ENCODE measurements around the gene TUBA4A.

TUBA4A gene

DNA sequence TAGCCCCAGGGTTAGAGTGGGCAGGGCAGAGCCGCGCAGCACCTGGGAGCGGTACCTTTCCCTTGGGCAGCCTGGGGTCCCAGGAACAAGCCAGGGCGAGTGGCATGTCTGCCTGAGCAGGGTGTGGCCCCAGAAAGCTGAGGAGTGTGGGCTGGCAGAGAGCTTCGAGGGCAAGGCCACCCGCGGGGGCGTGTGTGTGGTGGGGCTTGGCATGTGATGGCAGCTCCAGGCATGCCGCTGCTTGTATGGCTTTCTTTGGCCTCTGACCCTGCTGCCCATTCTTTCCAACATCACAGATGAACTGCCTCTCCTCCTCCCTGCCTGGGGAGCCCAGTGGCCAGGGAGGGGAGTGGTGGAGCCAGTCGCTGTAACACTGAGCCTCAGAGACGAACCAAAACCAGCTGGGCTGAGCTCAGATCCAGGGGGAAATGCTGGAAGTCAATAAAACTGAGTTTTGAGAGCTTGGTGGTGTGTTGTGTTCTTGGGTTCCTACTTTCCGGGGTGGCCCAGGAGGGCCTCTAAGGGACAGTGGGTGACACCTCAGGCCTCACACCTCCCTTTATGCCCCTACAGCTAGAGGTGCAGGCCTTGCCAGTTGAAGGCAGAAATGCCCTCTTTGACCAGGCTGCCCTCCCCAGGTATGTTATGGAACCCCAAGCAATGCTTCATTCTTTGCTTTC, 32.9 kb upstream of the TUBA4A start:
- no peak for DNase-seq

GRCh38 chr2:219285894-219286425, 32.2 kb upstream of the TUBA4A start:
- no peak for DNase-seq

GRCh38 chr2:219285373-219285735, 31.6 kb upstream of the TUBA4A start:
- no peak for DNase-seq

DNA sequence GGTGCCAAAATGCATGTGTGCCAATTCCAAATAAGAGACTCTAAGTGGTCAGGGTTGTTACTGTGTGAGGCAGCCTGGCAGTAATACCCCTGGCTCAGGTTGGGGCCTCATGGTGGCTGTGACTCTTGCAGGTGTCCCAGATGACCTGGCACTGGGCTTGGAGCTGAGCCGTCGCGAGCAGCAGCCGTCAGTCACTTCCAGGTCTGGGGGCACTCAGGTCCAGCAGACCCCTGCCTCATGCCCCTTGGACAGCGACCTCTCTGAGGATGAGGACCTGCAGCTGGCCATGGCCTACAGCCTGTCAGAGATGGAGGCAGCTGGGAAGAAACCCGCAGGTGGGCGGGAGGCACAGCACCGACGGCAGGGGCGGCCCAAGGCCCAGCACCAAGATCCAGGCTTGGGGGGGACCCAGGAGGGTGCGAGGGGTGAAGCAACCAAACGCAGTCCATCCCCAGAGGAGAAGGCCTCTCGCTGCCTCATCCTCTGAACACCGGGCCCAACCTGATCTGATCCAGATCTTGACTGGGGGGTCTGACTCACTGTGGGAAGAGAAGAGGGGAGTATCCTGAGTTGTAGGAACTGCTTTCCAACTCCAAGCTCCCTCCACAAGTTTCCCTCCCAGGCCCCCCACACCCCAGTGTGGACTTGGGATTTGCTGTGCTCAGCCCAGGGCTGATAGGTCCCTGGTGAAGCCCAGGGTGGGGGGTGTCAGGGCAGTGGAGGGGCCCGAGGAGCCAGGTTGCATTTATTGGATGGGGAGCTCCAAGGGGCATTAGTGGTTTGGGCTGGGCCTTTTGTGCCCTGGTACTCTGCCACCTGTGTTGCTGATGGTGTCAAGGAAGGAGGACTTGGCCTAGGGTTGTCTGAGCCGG, 31.0 kb upstream of the TUBA4A start:
- no peak for DNase-seq

DNA sequence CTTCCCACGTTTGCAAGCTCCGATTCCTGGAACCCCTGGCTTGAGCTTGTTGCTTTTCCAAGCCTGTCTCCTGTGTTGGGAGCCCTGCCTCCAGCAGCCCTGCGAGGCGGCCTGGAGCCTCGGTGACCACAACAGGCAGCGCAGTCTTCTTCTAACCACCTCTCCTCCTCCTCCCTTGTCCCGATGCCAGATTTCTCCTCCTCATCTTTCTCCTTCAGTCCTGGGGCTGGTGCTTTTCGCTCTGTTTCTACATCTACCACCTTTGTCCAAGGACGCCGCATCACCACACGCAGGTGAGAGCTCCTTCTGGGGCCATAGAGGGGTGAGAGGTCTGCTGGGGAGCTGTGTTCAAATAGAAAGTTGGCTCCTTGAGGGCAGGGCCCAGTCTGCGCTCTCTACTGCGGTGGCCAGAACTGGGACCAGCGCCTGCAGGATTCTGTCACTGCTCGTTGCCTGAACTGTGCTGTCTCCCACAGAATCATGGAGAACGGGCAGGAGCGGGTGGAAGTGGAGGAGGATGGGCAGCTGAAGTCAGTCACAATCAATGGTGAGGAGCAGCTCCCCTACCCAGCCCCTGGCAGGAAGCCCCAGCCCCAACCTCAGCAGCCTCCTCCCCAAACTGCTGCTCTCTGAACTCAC, 29.3 kb upstream of the TUBA4A start:
- DNase-seq, result no peak

DNA sequence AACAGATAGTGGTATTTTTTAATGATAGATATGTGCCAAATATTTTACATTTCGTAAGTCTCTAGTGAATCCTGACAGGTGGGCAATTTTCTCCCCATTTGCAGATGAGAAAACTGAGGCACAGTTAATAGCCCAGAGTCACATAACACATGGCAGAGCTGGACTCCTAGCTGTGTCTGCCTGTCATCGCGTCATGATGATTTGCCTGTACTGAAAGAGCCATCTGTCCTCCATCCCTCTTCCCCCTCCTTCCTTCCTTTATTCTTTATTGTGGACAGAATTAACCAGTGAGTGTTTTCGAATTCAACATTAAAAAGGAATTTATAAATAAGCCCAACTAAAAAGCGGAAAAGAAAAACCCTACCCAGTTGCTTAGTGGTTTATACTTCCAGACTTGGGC, 28.7 kb upstream of the TUBA4A start:
- no peak for DNase-seq

GRCh38 chr2:219281588-219281987, 27.9 kb upstream of the TUBA4A start:
- no peak for DNase-seq

GRCh38 chr2:219280651-219281050, 26.9 kb upstream of the TUBA4A start:
- no peak for DNase-seq

GRCh38 chr2:219279916-219280516, 26.3 kb upstream of the TUBA4A start:
- no peak for DNase-seq

- peak; percentile 95 for DNase-seq
Observed at GRCh38 chr2:219279151-219279915, 25.6 kb upstream of the TUBA4A start, which contains the start of gene DNAJB2. TSS of gene DNAJB2 (plus strand) at chr2:219279366. CDS start at chr2:219279834, 468 bp downstream.

DNA sequence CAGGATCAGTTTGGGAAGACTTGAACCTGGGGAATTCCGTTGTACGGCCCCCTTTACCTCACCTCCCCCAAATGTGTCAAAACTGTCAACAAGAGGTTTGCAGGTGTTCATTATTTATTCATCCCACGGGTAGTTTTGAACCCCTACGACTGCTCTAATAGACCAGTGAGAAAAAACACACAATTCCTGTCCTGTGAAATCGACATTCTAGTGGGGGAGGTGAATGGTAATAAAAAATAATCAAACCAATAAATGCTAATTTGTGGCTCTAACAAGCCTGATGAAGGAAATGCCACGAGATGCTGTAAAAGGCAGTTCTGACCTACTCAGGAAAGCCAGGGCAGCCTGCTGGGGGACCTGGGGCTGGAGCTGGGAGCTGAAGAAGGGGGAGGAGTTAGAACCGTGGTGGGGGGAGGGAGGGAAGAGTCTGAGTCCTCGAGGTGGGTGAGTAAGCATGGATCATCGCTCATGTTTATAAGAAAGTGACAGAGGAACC, 25.0 kb upstream of the TUBA4A start:
- no peak for DNase-seq

DNA sequence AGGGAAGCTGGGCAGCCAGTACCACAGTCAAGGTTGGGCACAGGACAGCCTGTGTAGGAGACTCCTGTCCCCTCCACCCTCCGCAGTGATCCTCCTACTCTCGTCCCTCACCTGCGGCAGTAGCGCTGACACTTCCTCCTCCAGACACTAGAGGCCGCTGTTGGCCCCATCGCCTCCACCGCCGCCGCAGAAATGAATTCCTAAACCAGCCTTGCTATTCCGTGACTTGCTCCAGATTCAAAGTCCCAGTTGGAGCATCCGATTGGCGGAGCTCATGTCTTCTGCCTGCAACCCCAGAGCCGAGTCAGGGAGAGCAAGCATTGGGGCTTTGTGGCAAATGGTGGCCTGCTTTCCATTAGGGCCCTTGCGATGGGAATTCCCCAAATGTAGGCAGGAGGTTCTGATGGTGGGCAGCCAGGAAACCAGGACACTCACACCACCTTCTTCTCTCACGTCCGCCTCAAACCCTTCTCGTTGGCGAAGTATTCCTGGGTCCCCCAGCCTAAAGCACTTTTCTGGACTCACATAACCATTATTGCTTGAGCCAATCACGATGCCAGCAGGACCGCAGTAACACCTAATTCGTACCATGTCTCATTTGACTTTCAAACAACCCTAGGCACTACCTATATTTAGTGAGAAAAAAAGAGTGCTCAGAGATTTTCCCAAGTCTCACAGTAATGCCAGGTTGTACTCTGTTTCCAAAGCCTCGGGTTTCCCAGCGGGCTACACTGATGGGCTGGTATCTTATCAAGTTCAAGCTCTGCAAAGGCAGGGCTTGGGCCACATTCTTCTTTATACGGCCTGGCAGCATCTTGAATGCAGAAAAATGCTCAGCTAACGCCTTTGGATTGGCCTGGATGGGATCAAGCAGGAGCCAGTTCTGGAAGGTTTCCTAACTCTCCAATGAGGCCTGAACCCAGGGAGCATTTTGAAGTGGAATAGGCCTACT, 24.3 kb upstream of the TUBA4A start:
- peak; percentile 71 for DNase-seq

- DNase-seq, result no peak
Observed at GRCh38 chr2:219274361-219274921, 20.7 kb upstream of the TUBA4A start.

DNA sequence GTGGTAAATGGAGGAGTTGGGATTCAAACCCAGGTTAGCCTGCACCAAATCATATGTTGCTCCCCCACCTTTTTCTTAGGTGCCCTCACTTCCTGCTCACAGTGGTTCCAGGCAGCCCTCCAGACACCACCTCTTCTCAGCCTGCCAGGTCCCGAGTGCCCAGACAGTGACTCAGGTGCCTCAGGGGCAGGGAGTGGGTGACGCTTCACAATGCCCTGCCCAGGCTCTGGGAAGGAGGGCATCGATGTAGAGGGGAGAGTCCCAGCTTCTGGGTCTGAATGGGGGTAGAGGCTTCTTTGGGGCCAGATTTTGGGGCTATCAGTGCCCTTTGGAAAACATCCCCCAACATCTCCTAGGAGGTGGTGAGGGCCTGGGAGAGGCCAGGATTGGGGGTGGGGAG, 20.2 kb upstream of the TUBA4A start:
- DNase-seq, result no peak

- no peak for DNase-seq
Observed at GRCh38 chr2:219272995-219273394, 19.3 kb upstream of the TUBA4A start.

DNA sequence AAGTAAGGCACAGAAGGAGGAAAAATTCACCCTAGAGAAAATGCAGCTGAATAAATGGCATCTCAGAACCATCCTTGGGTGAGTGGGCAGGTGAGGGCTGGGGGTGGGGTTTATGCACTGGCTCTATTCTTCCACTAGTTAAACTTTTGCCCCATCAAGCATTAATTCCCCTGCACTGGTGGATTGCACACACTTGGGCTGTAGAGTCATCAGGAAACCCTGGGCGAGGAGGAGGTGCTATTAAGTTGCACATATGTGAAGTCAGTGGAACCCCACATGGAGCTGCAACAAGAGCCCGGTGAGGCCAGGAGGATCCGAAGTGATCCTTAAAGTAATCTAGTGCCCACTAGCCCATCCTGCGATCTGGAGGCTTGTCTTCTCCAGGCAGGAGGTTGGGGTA, 18.6 kb upstream of the TUBA4A start:
- DNase-seq, result no peak

- DNase-seq, result no peak
Observed at GRCh38 chr2:219271021-219271420, 17.3 kb upstream of the TUBA4A start.

DNA sequence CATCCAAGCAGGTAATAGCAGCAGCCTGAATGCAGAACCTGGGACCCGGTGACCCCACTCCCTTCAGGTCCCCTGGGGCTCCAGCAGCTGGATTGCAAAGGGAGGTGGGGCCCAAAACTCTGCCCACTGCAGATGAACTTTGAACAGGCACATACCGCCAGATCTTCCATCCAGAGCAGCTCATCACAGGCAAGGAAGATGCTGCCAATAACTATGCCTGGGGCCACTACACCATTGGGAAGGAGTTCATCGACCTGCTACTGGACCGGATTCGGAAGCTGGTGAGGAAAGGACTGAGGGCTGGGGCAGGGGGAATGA, 16.3 kb upstream of the TUBA4A start:
- DNase-seq, result no peak

DNA sequence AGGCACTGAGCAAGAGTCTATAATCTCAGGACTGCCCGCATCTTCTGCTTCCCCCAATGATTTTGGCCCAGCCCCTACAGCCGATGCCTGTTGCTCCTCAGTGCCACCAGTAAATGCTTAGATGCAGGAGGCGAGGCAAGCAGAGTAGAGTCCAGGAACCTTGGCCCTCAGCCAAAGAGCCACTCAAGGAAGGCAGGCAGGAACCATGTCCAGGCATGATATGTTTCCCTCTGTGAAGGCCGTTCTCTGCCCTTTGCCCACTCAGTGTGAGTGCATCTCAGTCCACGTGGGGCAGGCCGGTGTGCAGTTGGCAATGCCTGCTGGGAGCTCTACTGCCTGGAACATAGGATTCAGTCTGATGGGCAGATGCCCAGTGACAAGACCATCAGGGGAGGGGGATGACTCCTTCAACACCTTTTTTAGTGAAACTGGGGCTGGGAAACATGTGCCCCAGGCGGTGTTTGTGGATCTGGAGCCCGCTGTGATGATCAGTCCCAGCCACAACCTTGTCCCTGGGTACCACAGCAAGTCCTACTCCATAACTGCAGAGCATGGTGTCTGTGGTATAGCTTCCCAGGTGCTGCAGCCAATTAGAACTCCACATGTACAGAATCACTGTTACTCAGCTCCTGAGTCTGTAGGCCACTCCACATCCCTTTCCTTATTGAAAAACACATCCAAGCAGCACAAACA, 15.8 kb upstream of the TUBA4A start:
- DNase-seq, result no peak

DNA sequence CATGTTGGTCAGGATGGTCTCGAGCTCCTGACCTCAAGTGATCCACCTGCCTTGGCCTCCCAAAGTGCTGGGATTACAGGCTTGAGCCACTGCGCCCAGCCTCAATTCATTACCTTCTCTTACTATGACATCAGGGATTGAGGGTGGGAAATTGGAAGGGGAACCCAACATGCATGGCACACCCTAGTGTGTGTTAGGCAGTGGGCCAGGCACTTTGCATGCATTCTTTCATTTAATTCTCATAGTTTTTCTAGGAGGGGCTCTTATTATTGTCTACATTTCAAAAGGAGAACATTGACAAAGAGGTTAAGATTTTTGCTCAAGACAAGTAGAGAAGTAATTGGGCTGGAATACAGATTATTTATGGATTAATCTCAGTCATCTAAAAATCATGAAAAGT, 14.6 kb upstream of the TUBA4A start:
- DNase-seq, result no peak

Measured in NCI-H748 treated with DMSO at 0.1 percent for 48 hours (cell line).